ENCODE results near the gene CLCN3.
"Not testable (repeated sequence)": the region's sequence is repeated elsewhere in the genome, so short reads cannot be mapped to it uniquely, and the experiment has no call there.

CLCN3 gene

GRCh38 chr4:169716677-169717076, 96.3 kb downstream of the CLCN3 start:
- DNase-seq, result no peak

- DNase-seq, result no peak
Measured at GRCh38 chr4:169720529-169720928, 100.2 kb downstream of the CLCN3 start.

- DNase-seq, result no peak
Measured at GRCh38 chr4:169723207-169723965, 103.0 kb downstream of the CLCN3 start.

- no peak for DNase-seq
Measured at GRCh38 chr4:169724260-169724659, 103.9 kb downstream of the CLCN3 start.

- no peak for DNase-seq
Measured at GRCh38 chr4:169727616-169728015, 107.2 kb downstream of the CLCN3 start.

- DNase-seq, result no peak
Measured at GRCh38 chr4:169730564-169730963, 110.2 kb downstream of the CLCN3 start.

GRCh38 chr4:169738604-169739003, 118.2 kb downstream of the CLCN3 start:
- DNase-seq, result not testable (repeated sequence)

- no peak for DNase-seq
Measured at GRCh38 chr4:169741569-169741968, 121.2 kb downstream of the CLCN3 start.

GRCh38 chr4:169744601-169745000, 124.2 kb downstream of the CLCN3 start:
- no peak for DNase-seq

GRCh38 chr4:169745291-169745690, 124.9 kb downstream of the CLCN3 start:
- no peak for DNase-seq

- DNase-seq, result no peak
Measured at GRCh38 chr4:169756971-169757574, 136.7 kb downstream of the CLCN3 start.

- peak; percentile 91 for DNase-seq
Measured at GRCh38 chr4:169757575-169758184, 137.3 kb downstream of the CLCN3 start, which contains the start of gene HPF1. TSS of gene HPF1 (minus strand) at chr4:169757944. CDS start at chr4:169757877, 67 bp downstream.

- DNase-seq, result no peak
Measured at GRCh38 chr4:169758401-169758962, 138.1 kb downstream of the CLCN3 start.

GRCh38 chr4:169761846-169762245, 141.5 kb downstream of the CLCN3 start:
- no peak for DNase-seq

GRCh38 chr4:169765835-169766234, 145.5 kb downstream of the CLCN3 start:
- DNase-seq, result no peak

GRCh38 chr4:169766741-169767140, 146.4 kb downstream of the CLCN3 start:
- no peak for DNase-seq

GRCh38 chr4:169768385-169768784, 148.0 kb downstream of the CLCN3 start:
- no peak for DNase-seq

- no peak for DNase-seq
Measured at GRCh38 chr4:169770416-169770815, 150.0 kb downstream of the CLCN3 start.

GRCh38 chr4:169771556-169772080, 151.2 kb downstream of the CLCN3 start:
- not testable (repeated sequence) for DNase-seq

Data from CD4-positive, alpha-beta T cell treated with Interleukin-15 for 1 hour (primary cell).